ENCODE results near the gene HGS.
"Not testable (repeated sequence)": the region's sequence is repeated elsewhere in the genome, so short reads cannot be mapped to it uniquely, and the experiment has no call there.

The HGS gene

GRCh38 chr17:81734405-81735263 lies 50.8 kb downstream of the HGS start:
- in situ Hi-C loops (cut with MboI; ENCODE audit: low pct_unique_long_range_greater_than_20kb, low sequenced_read_pairs), result no loop called here

DNA sequence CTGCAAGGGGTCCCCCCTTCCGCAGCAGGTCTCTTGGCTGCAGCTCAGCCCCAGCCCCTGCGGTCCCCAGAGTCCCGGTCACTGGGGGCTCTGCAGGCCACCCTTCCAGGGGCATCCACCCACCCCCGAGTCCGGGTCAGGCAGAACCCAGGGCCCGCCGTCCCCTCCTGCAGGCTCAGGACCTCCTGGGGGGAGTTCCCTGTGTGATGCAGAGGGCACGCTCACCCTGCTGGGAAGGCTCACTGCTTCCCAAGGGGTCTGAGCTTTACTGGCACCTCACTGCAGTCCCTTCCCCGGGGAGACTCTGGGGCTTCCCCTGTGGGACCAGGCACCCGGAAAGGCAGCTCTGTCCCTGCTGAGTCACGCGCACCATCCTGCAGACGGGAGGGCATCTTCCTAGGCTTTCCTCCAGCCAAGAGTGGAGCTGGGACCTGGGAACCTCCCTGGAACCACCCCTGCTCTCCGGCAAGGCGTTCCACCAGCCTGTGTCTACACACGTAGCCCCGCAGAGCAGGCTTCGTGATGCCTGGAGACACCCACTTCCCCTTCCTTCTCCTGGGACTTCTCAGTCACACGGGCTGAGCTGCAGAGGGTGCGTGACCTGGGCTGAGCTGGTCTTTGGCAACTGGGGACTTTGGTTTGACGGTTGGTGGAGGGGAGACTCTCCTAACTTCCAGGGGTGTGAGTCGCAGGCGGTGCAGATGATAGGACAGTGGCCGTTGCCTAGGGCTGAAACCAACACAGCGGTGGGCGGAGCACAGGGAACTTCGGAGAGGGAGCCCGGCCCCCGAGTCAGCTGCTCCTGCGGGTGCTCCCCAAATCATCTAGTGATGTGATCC lies 51.7 kb downstream of the HGS start:
- peak; percentile 91 for DNase-seq

More at GRCh38 chr17:81734405-81735263, 50.8 kb downstream of the HGS start:
- no peak for DNase-seq

GRCh38 chr17:81737947-81738800 lies 54.4 kb downstream of the HGS start:
- in situ Hi-C loops (cut with MboI; ENCODE audit: low pct_unique_long_range_greater_than_20kb, low sequenced_read_pairs), result no loop called here

More for the DNA sequence above, 51.7 kb downstream of the HGS start:
- in situ Hi-C loops (cut with MboI; ENCODE audit: low pct_unique_long_range_greater_than_20kb, low sequenced_read_pairs), result no loop called here

GRCh38 chr17:81738801-81739393 lies 55.1 kb downstream of the HGS start:
- in situ Hi-C loops (cut with MboI; ENCODE audit: low pct_unique_long_range_greater_than_20kb, low sequenced_read_pairs), result no loop called here
- DNase-seq, result no peak

More at GRCh38 chr17:81737947-81738800, 54.4 kb downstream of the HGS start:
- DNase-seq, result no peak

GRCh38 chr17:81739593-81739992 lies 55.8 kb downstream of the HGS start:
- in situ Hi-C loops (cut with MboI; ENCODE audit: low pct_unique_long_range_greater_than_20kb, low sequenced_read_pairs); DNase-seq: not testable (repeated sequence)

GRCh38 chr17:81740395-81740961 lies 56.7 kb downstream of the HGS start:
- in situ Hi-C loops (cut with MboI; ENCODE audit: low pct_unique_long_range_greater_than_20kb, low sequenced_read_pairs), result no loop called here
- no peak for DNase-seq

DNA sequence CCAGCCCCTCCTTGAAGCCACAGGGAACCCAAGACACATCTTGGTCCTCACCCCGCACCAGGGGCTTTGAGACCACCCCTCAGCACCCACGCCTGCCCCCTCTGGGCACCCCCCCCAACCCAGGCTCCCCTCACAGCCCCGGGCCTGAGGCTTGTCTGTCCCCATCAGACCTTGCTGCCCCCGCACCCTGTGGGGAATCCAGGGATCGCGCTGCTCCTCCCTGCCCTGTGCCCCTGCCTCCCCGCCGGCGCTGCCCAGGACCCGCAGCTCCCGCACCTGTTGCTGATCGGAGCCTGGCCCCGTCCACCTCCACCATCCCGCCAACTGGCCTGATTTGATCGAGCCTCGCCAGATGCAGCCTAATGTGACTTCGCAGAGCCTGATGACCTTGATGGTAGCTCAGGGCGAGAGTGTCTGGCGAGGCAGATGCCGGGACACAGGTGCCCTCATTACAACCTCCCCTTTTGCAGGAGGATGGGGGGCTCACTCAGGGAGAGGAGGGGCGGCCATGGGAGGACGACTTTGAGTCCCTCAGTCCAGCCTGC lies 57.3 kb downstream of the HGS start:
- in situ Hi-C loops (cut with MboI; ENCODE audit: low pct_unique_long_range_greater_than_20kb, low sequenced_read_pairs), result no loop called here

DNA sequence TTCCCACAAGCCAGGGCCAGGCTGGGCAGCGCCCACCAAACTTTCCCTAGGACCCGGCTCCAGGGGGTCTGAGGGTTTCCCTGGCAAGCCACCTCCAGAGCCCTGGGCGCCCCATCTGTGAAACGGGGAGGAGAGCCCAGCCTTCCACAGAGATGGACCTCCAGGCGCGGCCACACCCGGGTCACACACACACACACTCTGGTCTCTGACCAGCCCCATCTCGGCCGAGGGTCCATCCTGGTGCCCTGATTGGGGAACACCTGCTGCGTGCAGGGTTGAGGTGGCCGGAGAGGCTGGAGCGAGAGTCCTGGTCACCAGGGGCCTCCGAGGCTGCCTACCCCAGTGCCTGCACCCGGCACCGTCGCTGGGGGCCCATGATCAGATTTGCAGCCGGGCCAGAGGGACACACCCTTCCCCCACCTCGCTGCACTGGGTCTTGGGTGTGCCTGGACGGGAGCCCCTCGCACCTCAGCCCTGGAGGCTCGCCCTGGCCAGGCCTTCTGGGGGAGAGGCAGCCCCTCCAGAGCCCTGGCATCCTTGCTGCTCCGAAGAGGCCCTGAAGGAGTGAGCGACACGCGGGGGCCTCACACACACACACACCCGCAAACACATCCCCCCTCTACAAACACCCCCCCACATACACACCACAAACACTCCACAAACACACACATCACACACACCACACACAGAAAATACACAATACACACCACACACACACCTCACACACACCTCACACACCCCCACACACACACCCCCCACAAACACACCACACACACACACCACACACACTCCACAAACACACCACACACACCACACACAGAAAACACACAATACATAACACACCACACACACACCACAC lies 58.0 kb downstream of the HGS start:
- in situ Hi-C loops (cut with MboI; ENCODE audit: low pct_unique_long_range_greater_than_20kb, low sequenced_read_pairs), result no loop called here
- DNase-seq, result no peak

More for the DNA sequence above, 57.3 kb downstream of the HGS start:
- no peak for DNase-seq

Measured in KBM-7 (cell line).